Mesothelial cell of epicardium (in vitro differentiated cells): ENCODE data around the gene SLC27A3. TPM values are rescaled to one million over a fixed set of nuclear protein-coding genes. Genes with fewer than 3 reads are reported as not detected.

Experiments
- DNase-seq, 2 experiments: peaks; one replicate each; pipeline ENCODE4 v3.0.0; 2021; ENCODE audit warnings: low spot score in 2 of 2; ENCODE audit not compliant: unreplicated experiment in 2 of 2
- H3K27ac Mint-ChIP-seq: 2 replicates; pipeline ENCODE4 v1.8.0; 2021; ENCODE audit warnings: mixed read lengths
- H3K27me3 Mint-ChIP-seq: 2 replicates; pipeline ENCODE4 v1.8.0; 2021; ENCODE audit warnings: low read depth, mixed read lengths
- H3K36me3 Mint-ChIP-seq: 2 replicates; pipeline ENCODE4 v1.8.0; 2021; ENCODE audit warnings: mixed read lengths
- H3K4me1 Mint-ChIP-seq: 2 replicates; pipeline ENCODE4 v1.8.0; 2021; ENCODE audit warnings: mixed read lengths
- H3K4me3 Mint-ChIP-seq: 2 replicates; pipeline ENCODE4 v1.8.0; 2021; ENCODE audit warnings: mild to moderate bottlenecking, moderate library complexity, mixed read lengths
- H3K9me3 Mint-ChIP-seq: 2 replicates; pipeline ENCODE4 v1.8.0; 2021; ENCODE audit warnings: mixed read lengths
- total RNA-seq: library from RNA; stranded (reverse); gene quantifications from 3 replicates; pipeline ENCODE4 v1.2.1, GENCODE V29; 2021
- TF ChIP-seq, protein P1 (sequence below): fragments of 200-600 bp; sonication (generic); IDR thresholded peaks from one replicate; pipeline ENCODE4 v1.5.0; 2021; ENCODE audit warnings: antibody characterized with exemption; ENCODE audit not compliant: unreplicated experiment

SLC27A3 gene
- total RNA-seq, 1 donor from 2014 or later = 29.7 TPM

DNA sequence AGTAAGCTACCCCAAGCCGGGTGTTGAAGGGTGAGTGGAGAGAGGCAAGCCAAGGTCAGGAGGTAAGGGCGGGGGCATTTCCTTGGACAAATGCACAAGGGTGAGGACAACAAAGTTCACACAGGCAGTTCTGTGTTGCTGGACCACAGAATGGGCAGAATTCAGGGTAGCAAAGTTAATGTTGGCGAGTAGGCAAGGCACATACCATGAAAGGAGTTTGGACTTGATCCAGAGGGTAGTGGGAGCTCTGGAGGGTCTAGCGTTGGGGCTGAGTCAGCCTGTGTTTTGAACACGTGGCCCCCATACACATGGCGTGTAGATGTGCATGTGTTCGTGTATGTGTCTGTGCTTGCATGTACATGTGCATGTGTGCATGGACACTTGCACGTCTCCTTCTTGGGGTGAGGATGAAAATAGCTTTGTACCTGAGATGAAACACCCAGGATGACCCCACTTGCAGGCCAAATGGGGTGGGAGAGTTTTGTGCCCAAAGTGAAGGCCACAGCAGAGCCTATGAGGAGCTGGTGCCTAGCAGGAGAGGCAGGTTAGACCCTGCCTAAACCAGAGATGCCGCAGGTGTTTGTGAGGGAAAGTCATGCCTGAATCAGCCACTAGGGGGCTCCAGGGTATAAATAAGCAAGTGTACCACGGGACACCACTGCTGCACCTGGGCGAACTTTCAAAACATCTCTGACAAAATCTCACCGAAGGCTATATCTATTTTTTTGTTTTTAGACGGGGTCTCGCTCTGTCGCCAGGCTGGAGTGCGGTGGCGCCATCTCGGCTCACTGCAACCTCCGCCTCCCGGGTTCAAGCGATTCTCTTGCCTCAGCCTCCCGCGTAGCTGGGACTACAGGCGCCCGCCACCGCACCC, 21.8 kb downstream of the SLC27A3 start:
- Mint-ChIP-seq H3K36me3 (peaks cover under 1% of the 10 kb centered on the region), H3K4me3 (no peak overlapping the region), H3K9me3 (no peaks in the 10 kb centered on the region), H3K27me3 (no peaks in the 10 kb centered on the region), H3K4me1 (peaks cover 3% of the 10 kb centered on the region), H3K27ac (no peak overlapping the region)
- peak in 1 of 2 experiments; percentile 79 for DNase-seq
- TF ChIP-seq, protein P1, sequence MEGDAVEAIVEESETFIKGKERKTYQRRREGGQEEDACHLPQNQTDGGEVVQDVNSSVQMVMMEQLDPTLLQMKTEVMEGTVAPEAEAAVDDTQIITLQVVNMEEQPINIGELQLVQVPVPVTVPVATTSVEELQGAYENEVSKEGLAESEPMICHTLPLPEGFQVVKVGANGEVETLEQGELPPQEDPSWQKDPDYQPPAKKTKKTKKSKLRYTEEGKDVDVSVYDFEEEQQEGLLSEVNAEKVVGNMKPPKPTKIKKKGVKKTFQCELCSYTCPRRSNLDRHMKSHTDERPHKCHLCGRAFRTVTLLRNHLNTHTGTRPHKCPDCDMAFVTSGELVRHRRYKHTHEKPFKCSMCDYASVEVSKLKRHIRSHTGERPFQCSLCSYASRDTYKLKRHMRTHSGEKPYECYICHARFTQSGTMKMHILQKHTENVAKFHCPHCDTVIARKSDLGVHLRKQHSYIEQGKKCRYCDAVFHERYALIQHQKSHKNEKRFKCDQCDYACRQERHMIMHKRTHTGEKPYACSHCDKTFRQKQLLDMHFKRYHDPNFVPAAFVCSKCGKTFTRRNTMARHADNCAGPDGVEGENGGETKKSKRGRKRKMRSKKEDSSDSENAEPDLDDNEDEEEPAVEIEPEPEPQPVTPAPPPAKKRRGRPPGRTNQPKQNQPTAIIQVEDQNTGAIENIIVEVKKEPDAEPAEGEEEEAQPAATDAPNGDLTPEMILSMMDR = peak; percentile 90

DNA sequence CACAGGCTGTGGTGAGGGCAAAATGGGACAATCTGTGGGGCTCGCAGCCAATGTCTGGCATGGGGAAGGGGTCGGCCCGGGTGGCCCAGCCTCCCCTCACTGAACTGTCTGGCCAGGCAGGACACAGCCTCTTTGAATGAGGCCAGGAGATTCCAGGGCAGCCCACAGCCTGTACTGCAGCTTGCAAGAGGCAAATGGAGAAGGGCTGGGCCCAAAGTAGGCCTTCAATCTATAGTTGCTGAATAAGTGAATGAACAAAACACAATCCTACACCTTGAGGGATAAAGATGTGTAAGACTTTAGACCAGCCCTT, 23.2 kb downstream of the SLC27A3 start:
- Mint-ChIP-seq H3K36me3 (peaks cover 5% of the 10 kb centered on the region), H3K9me3 (no peaks in the 10 kb centered on the region), H3K27ac (peak overlapping the region; percentile 25), H3K4me3 (no peak overlapping the region), H3K4me1 (peaks cover 3% of the 10 kb centered on the region), H3K27me3 (no peaks in the 10 kb centered on the region)
- TF ChIP-seq, protein P1 = no peak
- DNase-seq = no peak

DNA sequence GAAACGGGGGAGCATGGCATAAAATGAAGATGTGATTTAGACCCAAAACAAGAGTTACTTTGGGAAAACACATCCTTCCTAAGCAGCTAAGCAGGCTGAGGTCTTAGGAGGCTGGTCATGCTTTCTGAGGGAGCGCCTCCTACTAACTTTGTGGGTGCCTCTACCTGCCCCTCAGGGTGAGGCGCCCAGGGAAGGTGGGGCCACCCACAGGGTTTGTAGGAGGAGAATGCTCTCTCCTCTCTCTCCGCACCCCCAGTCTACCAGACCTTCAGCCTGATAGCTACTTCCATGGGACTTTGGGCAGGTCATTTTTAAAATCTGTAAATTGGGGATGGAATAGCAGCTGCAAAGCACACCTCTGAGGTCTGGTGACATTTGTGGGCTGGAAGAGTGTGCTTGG, 23.8 kb downstream of the SLC27A3 start:
- no peak for DNase-seq
- H3K36me3 Mint-ChIP-seq = peaks cover 7% of the 10 kb centered on the region
- no peaks in the 10 kb centered on the region for H3K9me3 Mint-ChIP-seq
- no peak overlapping the region for H3K27ac Mint-ChIP-seq
- H3K4me1 Mint-ChIP-seq = peaks cover 3% of the 10 kb centered on the region
- TF ChIP-seq, protein P1 = no peak
- H3K4me3 Mint-ChIP-seq = no peak overlapping the region
- H3K27me3 Mint-ChIP-seq = no peaks in the 10 kb centered on the region

DNA sequence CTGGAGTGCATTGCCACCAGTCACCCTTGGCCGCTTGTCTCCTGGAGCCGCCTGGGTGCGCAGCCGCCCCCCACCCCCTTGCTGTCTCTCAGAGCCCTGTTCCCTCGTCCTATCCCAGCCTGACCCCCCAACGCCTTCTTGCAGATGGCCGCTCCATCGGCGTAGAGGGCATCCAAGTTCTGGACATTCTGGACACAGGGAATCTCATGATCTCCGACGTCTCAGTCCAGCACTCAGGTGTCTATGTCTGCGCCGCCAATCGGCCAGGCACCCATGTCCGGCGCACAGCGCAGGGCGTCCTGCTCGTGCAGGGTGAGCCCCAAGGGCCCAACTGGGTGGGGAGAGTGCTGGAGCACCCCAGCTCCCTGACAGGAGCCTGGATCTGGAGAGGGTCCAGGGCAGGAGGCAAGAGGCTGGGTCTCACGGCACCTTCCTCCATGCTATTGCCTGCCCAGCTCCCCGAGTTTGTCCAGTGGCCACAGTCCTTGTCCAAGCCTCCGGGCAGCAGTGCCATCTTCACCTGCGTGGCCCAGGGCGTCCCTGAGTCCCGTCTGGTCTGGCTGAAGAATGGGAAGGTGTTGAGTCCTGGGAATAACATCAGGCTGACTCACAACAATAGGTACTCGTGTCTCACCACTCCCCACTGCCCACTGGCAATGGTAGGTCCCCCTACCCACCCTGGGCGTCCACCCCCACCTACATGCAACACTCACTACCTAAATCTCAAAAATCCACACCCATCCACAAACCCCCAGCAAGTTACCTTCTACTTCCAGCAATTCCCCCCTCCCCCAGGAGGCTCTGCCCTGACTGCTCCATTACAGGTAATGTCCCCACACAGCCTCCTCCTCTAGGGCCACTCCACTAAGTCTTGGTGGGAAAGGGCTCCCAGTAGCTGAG, 24.6 kb downstream of the SLC27A3 start:
- TF ChIP-seq, protein P1 = no peak
- H3K27ac Mint-ChIP-seq = peak overlapping the region; percentile 12
- no peak for DNase-seq
- no peak overlapping the region for H3K4me3 Mint-ChIP-seq
- no peaks in the 10 kb centered on the region for H3K9me3 Mint-ChIP-seq
- no peaks in the 10 kb centered on the region for H3K4me1 Mint-ChIP-seq
- H3K36me3 Mint-ChIP-seq = peaks cover 7% of the 10 kb centered on the region
- H3K27me3 Mint-ChIP-seq = no peaks in the 10 kb centered on the region

DNA sequence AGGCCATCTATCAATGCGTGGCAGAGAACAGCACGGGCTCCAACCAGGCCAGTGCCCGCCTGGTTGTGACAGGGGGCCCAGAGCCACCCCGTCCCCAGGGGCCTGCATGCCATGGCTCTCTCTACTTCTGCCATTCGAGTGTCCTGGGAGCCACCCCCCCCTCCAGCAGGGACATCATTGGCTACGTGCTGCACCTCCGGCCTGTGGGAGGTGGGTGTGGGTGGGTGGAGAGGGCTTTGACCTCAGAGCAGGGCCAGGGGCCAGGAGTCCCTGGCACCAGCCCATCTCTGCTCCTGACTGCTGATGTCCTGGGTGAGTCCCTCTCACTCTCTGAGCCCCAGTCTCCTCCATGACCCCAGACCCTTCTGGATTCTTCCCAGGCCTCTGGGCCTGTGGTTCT, 25.3 kb downstream of the SLC27A3 start:
- no peak overlapping the region for H3K4me3 Mint-ChIP-seq
- peaks cover 7% of the 10 kb centered on the region for H3K36me3 Mint-ChIP-seq
- no peaks in the 10 kb centered on the region for H3K27me3 Mint-ChIP-seq
- H3K9me3 Mint-ChIP-seq = no peaks in the 10 kb centered on the region
- TF ChIP-seq, protein P1 = no peak
- no peak overlapping the region for H3K27ac Mint-ChIP-seq
- DNase-seq = no peak
- no peaks in the 10 kb centered on the region for H3K4me1 Mint-ChIP-seq
